ENCODE results near the gene TCP1.

DNA sequence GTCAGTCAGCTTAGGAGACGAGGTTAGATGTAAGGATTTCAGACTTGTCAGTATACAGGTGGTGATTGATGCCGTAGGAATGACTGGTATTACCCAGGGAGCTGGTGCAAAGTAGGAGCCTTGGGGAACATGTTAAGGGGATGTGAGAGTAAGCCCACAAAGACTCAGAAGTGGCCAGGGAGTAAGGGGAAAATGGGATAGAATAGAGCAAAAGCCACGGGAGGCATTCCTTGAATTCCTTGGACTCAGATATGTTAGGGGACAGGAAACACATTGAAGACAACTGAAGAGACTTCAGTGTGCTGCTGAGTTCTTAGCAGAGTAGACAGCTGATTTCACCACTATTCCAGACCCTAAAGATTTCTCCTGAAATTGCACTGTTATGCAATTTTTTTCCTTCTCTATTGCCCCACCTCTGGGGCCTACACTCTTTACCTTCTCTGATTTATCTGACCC, 28.8 kb downstream of the TCP1 start:
- TF ChIP-seq EZH2 (IDR thresholded peaks at IDR 0.05; ENCODE audit: insufficient read depth, poor library complexity, severe bottlenecking) (no peak), EZH2phosphoT487 (IDR thresholded peaks at IDR 0.05; ENCODE audit: insufficient read depth, low read depth) (no peak)

Measured in GM23248 (cell line).